ENCODE results near the gene FFAR2. TPM values are rescaled to one million over a fixed set of nuclear protein-coding genes. Genes with fewer than 3 reads are reported as not detected.

Gene FFAR2
- total RNA-seq, 1 donor from 2014 or later, result not detected

- no peak for DNase-seq (ENCODE audit: low read depth)
- Histone ChIP-seq H3K4me3 (ENCODE audit: low read depth, low read length) (no peak overlapping the region), H3K36me3 (ENCODE audit: control insufficient read depth, insufficient read depth, low read length) (no peaks in the 10 kb centered on the region), H3K27me3 (ENCODE audit: control insufficient read depth, insufficient read depth, low read length) (peaks cover 6% of the 10 kb centered on the region)
- TF ChIP-seq CTCF (IDR thresholded peaks at IDR 0.05; ENCODE audit: insufficient read depth, low read length, poor library complexity, severe bottlenecking), result no peak
These were observed 6.0 kb upstream of the FFAR2 start for GRCh38 chr19:35442091-35442490.

- no peak for TF ChIP-seq CTCF (IDR thresholded peaks at IDR 0.05; ENCODE audit: insufficient read depth, low read length, poor library complexity, severe bottlenecking)
- DNase-seq (ENCODE audit: low read depth), result no peak
- no peak overlapping the region for H3K4me3 ChIP-seq (ENCODE audit: low read depth, low read length)
- H3K27me3 ChIP-seq (ENCODE audit: control insufficient read depth, insufficient read depth, low read length), result peaks cover 4% of the 10 kb centered on the region
- no peaks in the 10 kb centered on the region for H3K36me3 ChIP-seq (ENCODE audit: control insufficient read depth, insufficient read depth, low read length)
These were observed 3.3 kb upstream of the FFAR2 start for GRCh38 chr19:35444735-35445134.

DNA sequence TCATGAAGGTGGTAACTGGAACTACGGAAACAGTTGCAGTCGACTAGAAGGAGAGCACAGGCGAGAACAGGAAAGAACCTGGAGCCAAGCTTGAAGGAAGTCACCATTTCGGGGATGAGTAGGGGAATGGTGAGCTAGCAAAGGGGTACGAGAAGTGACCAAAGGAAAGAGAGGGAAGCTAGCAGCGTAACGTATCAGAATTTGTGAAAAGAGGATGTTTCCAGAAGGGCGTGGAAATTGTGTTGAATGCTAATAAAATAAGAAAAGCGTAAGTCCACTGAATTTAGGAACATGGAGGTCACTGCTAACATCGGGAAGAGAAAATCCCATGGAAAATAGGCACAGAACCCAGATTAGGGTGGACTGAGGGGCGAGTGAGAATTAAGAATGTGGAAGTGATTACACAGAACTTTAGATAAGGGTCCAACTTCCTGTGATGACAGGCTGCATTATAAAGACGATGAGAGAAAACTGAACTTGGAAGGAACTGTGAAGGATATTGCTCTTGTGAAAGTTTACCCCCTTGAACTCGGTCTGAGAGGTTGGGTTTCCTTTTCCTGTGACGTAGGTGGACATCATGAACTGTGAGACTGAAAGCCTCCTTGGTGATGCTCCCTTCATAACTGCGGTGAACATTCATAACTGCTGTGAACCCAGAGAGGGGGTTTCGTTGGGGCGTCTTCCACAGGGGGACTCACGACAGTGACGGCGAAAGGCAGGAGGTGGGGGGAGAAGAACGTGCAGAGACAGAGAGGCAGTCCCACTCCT lies 2.0 kb upstream of the FFAR2 start:
- TF ChIP-seq CTCF (IDR thresholded peaks at IDR 0.05; ENCODE audit: insufficient read depth, low read length, poor library complexity, severe bottlenecking), result no peak
- DNase-seq (ENCODE audit: low read depth), result no peak

DNA sequence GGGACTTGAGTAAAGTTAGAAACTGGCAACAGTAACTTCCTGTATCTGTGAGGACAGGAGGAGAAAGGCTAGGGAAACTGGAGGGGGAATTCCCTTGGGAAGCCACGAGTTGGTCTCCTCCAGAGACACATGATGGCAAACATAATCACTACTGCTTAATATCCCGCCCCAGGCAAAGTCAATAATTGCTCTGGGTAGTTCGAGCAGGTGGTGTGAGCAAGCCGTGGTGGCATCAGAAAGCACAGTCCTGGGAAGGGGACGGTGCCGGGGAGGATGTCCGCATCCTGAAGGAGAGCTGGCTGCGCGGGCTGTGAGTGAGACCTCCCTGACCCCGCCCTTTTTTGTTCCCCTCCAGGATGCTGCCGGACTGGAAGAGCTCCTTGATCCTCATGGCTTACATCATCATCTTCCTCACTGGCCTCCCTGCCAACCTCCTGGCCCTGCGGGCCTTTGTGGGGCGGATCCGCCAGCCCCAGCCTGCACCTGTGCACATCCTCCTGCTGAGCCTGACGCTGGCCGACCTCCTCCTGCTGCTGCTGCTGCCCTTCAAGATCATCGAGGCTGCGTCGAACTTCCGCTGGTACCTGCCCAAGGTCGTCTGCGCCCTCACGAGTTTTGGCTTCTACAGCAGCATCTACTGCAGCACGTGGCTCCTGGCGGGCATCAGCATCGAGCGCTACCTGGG lies 1.4 kb downstream of the FFAR2 start:
- no peaks in the 10 kb centered on the region for H3K36me3 ChIP-seq (ENCODE audit: control insufficient read depth, insufficient read depth, low read length)
- no peak for DNase-seq (ENCODE audit: low read depth)

More for the DNA sequence above, 2.0 kb upstream of the FFAR2 start:
- H3K36me3 ChIP-seq (ENCODE audit: control insufficient read depth, insufficient read depth, low read length), result no peaks in the 10 kb centered on the region
- H3K27me3 ChIP-seq (ENCODE audit: control insufficient read depth, insufficient read depth, low read length), result peaks cover 4% of the 10 kb centered on the region
- H3K4me3 ChIP-seq (ENCODE audit: low read depth, low read length), result no peak overlapping the region

GRCh38 chr19:35451338-35452096 lies 3.5 kb downstream of the FFAR2 start:
- H3K36me3 ChIP-seq (ENCODE audit: control insufficient read depth, insufficient read depth, low read length), result no peaks in the 10 kb centered on the region
- no peak overlapping the region for H3K4me3 ChIP-seq (ENCODE audit: low read depth, low read length)
- no peak for TF ChIP-seq CTCF (IDR thresholded peaks at IDR 0.05; ENCODE audit: insufficient read depth, low read length, poor library complexity, severe bottlenecking)
- DNase-seq (ENCODE audit: low read depth), result no peak
- H3K27me3 ChIP-seq (ENCODE audit: control insufficient read depth, insufficient read depth, low read length), result peaks cover 4% of the 10 kb centered on the region

More for the DNA sequence above, 1.4 kb downstream of the FFAR2 start:
- TF ChIP-seq CTCF (IDR thresholded peaks at IDR 0.05; ENCODE audit: insufficient read depth, low read length, poor library complexity, severe bottlenecking), result no peak
- H3K27me3 ChIP-seq (ENCODE audit: control insufficient read depth, insufficient read depth, low read length), result peaks cover 4% of the 10 kb centered on the region
- H3K4me3 ChIP-seq (ENCODE audit: low read depth, low read length), result no peak overlapping the region

All from kidney epithelial cell (primary cell).